Esophagus (tissue), 2 donors: ENCODE data around the gene B4GALT1. TPM values are rescaled to one million over a fixed set of nuclear protein-coding genes. Genes with fewer than 3 reads are reported as not detected.

Experiments
- H3K27ac ChIP-seq, 2 donors: one replicate each; pipeline ENCODE4 v1.5.1; 2013; ENCODE audit warnings: low read depth in 2 of 2, mild to moderate bottlenecking in 2 of 2, inconsistent platforms in 1 of 2, low read length in 1 of 2, moderate library complexity in 1 of 2
- H3K27me3 ChIP-seq, 2 donors: one replicate each; pipeline ENCODE4 v1.6.1; 2013; ENCODE audit warnings: low read length in 2 of 2, control low read depth in 1 of 2, mild to moderate bottlenecking in 1 of 2; ENCODE audit not compliant: insufficient read depth in 2 of 2, control insufficient read depth in 1 of 2
- H3K36me3 ChIP-seq, 2 donors: one replicate each; pipeline ENCODE4 v1.6.1; 2013; ENCODE audit warnings: low read length in 1 of 2; ENCODE audit not compliant: control insufficient read depth in 2 of 2, insufficient read depth in 2 of 2
- H3K4me1 ChIP-seq, 2 donors: one replicate each; pipeline ENCODE4 v1.6.1; 2013; ENCODE audit warnings: low read length in 1 of 2; ENCODE audit not compliant: control insufficient read depth in 2 of 2, insufficient read depth in 2 of 2
- H3K4me3 ChIP-seq, 2 donors: one replicate each; pipeline ENCODE4 v1.5.1; 2013; ENCODE audit warnings: low read length in 2 of 2, mild to moderate bottlenecking in 2 of 2, low read depth in 1 of 2, moderate library complexity in 1 of 2
- H3K9me3 ChIP-seq, 2 donors: one replicate each; pipeline ENCODE4 v1.6.1; 2013; ENCODE audit warnings: mild to moderate bottlenecking in 2 of 2, low read depth in 1 of 2, low read length in 1 of 2, moderate library complexity in 1 of 2; ENCODE audit not compliant: control insufficient read depth in 2 of 2, insufficient read depth in 1 of 2
- WGBS, 2 donors: extraction: QIAGEN DNeasy Blood & Tissue Kit; methylation state at CpG; one replicate each; pipeline ENCODE4 v1.1.7; 2013; 5-methylcytosine and 5-hydroxymethylcytosine counted together
- polyA plus RNA-seq, 2 donors: library from polyadenylated mRNA; stranded (reverse); fragments of 200-250 nt; gene quantifications; one replicate each; pipeline ENCODE4 v1.2.3, GENCODE V29; 2013
- donor health status: healthy with polysubstance abuse.
- donor health status: Bipolar disorder and iron deficiency.

B4GALT1 gene
- polyA plus RNA-seq, 2 donors = 26.0 to 29.2 TPM

- Histone ChIP-seq H3K36me3 (peaks cover 12 to 37% of the 10 kb centered on the region in 2 donors), H3K9me3 (no peaks in the 10 kb centered on the region), H3K27me3 (no peaks in the 10 kb centered on the region), H3K27ac (no peak overlapping the region), H3K4me1 (peaks cover 0 to 2% of the 10 kb centered on the region in 2 donors), H3K4me3 (no peak overlapping the region)
- WGBS, 2 donors = 95 to 98% methylated on average over 3 of the region's 3 CpGs
Observed at GRCh38 chr9:33114746-33115145, 52.4 kb downstream of the B4GALT1 start.

DNA sequence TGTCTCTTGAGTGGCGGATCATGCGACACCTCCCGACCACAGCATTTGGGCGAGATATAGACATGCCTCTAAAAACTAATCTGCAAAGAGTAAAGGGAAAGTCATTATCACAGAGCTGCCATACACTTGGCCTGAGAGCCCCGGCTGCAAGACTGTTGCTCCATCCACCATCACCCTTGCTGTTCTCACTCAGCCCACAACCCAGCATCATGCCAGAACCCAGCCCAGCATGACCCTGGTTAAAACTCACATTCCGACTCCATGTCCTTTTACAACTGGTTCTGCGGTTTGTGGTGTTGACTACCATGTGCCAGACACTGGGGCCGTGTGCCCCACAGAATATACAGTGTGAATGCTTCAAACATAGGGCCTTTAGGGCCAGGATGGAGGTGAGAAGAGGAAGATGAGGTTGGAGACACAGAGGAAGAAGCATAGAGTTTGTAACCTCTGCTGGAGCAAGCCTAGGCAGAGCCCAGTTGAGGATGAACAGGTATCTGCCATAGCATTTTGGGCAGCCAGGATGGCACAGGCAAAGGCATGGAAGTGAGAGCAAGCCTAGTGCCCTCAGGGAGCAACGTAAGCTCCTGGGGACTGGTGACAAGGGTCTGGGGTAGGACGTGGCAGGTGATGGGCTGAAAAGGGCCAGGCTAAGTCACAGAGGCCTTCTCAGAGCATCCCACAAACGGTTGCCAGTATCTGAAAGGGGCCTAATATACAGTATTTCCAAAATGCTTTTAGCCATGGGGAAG is 53.2 kb downstream of the B4GALT1 start:
- Histone ChIP-seq H3K27me3 (no peaks in the 10 kb centered on the region), H3K36me3 (peaks cover 12 to 34% of the 10 kb centered on the region in 2 donors), H3K4me3 (no peak overlapping the region), H3K9me3 (no peaks in the 10 kb centered on the region), H3K27ac (no peak overlapping the region), H3K4me1 (peaks cover 0 to 2% of the 10 kb centered on the region in 2 donors)
- WGBS, 2 donors = 92 to 94% methylated on average over 11 of the region's 11 CpGs

DNA sequence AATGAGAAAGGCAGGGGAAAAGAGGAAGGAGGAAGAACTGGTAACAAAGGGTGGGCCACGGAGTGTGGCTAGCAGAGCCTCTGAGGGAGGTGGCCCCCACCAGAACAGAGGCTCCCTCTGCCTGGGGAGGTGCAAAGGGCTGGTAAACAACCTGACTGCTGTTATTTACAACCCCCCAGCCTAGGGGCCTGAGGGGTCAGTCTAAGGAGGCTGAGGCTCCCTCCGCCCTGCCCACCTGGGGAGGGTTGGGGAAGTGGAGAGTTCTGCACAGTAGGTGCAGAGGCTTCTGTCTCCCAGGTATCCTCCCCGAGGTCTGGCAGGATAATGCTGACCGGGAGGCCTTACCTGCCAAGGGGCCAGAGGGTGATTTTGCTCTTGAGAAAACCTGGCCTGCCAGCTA is 55.0 kb downstream of the B4GALT1 start:
- peaks cover 12 to 32% of the 10 kb centered on the region in 2 donors for H3K36me3 ChIP-seq
- peaks cover under 1 to 5% of the 10 kb centered on the region in 2 donors for H3K4me1 ChIP-seq
- no peaks in the 10 kb centered on the region for H3K9me3 ChIP-seq
- H3K27me3 ChIP-seq = no peaks in the 10 kb centered on the region
- no peak overlapping the region for H3K4me3 ChIP-seq
- H3K27ac ChIP-seq = no peak overlapping the region
- 83 to 92% methylated on average over 4 of the region's 4 CpGs for WGBS, 2 donors

GRCh38 chr9:33111631-33112030 is 55.5 kb downstream of the B4GALT1 start:
- Histone ChIP-seq H3K9me3 (no peaks in the 10 kb centered on the region), H3K27me3 (no peaks in the 10 kb centered on the region), H3K4me1 (peaks cover 2 to 9% of the 10 kb centered on the region in 2 donors), H3K36me3 (peaks cover 12 to 29% of the 10 kb centered on the region in 2 donors), H3K4me3 (no peak overlapping the region), H3K27ac (no peak overlapping the region)
- WGBS, 2 donors = 89 to 91% methylated on average over 5 of the region's 5 CpGs

DNA sequence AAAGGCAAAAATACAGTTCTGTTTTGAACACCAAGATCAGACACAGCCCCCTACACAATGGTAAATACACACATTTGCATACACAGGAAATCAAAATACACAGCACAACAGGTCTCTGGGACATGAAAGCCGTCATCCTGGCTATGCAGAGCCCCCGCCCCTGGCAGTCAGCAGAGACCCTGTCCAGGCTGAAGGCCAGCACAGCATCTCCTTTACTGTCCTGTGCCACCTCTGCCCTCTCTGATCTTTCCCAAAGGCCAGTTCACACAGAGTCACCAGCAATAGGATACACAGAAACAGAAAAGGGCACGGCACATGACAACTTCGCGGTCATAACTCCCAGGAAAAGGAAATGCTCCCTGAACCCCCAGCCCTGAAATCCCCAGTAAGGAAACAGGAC is 56.5 kb downstream of the B4GALT1 start:
- Histone ChIP-seq H3K4me1 (peaks cover 2 to 13% of the 10 kb centered on the region in 2 donors), H3K36me3 (peaks cover 12 to 29% of the 10 kb centered on the region in 2 donors), H3K4me3 (no peak overlapping the region), H3K27ac (no peak overlapping the region), H3K9me3 (no peaks in the 10 kb centered on the region), H3K27me3 (no peaks in the 10 kb centered on the region)
- 88 to 98% methylated on average over 5 of the region's 5 CpGs for WGBS, 2 donors

GRCh38 chr9:33109850-33110595 is 57.1 kb downstream of the B4GALT1 start:
- WGBS, 2 donors = 88% methylated on average over 1 of the region's 1 CpG
- H3K36me3 ChIP-seq = peaks cover 12 to 29% of the 10 kb centered on the region in 2 donors

GRCh38 chr9:33109097-33109496 is 58.0 kb downstream of the B4GALT1 start:
- no peak overlapping the region for H3K27ac ChIP-seq
- H3K27me3 ChIP-seq = no peaks in the 10 kb centered on the region
- WGBS, 2 donors = 65 to 74% methylated on average over 3 of the region's 3 CpGs
- peaks cover 2 to 13% of the 10 kb centered on the region in 2 donors for H3K4me1 ChIP-seq
- no peaks in the 10 kb centered on the region for H3K9me3 ChIP-seq
- no peak overlapping the region for H3K4me3 ChIP-seq
- peaks cover 12 to 22% of the 10 kb centered on the region in 2 donors for H3K36me3 ChIP-seq

More at GRCh38 chr9:33109850-33110595, 57.1 kb downstream of the B4GALT1 start:
- Histone ChIP-seq H3K27ac (no peak overlapping the region), H3K4me1 (peaks cover 2 to 13% of the 10 kb centered on the region in 2 donors), H3K9me3 (no peaks in the 10 kb centered on the region), H3K27me3 (no peaks in the 10 kb centered on the region), H3K4me3 (no peak overlapping the region)

- Histone ChIP-seq H3K4me3 (no peak overlapping the region), H3K27ac (peak overlapping the region in 1 of 2 donors; percentile 16), H3K27me3 (no peaks in the 10 kb centered on the region), H3K4me1 (peaks cover 2 to 13% of the 10 kb centered on the region in 2 donors), H3K9me3 (no peaks in the 10 kb centered on the region), H3K36me3 (peaks cover 9 to 16% of the 10 kb centered on the region in 2 donors)
- whole genome bisulfite sequencing, 2 donors = 96% methylated on average over 3 of the region's 3 CpGs
Observed at GRCh38 chr9:33108472-33108871, 58.7 kb downstream of the B4GALT1 start.

GRCh38 chr9:33107762-33108161 is 59.4 kb downstream of the B4GALT1 start:
- H3K4me1 ChIP-seq = peaks cover 2 to 13% of the 10 kb centered on the region in 2 donors
- no peaks in the 10 kb centered on the region for H3K9me3 ChIP-seq
- WGBS, 2 donors = 60 to 62% methylated on average over 5 of the region's 5 CpGs
- H3K27ac ChIP-seq = peak overlapping the region; percentile 65 to 94
- no peak overlapping the region for H3K4me3 ChIP-seq
- peaks cover 5 to 10% of the 10 kb centered on the region in 2 donors for H3K36me3 ChIP-seq
- H3K27me3 ChIP-seq = no peaks in the 10 kb centered on the region
